ENCODE measurements around the gene RYR2.

RYR2 gene

GRCh38 chr1:237396426-237396825, 354.4 kb downstream of the RYR2 start:
- no peak overlapping the region for H3K4me3 ChIP-seq
- TF ChIP-seq CTCF (IDR thresholded peaks at IDR 0.05): no peak
- DNase-seq (ENCODE audit: low spot score): no peak
- no peak overlapping the region for H3K27ac ChIP-seq

- no peak for TF ChIP-seq CTCF (IDR thresholded peaks at IDR 0.05)
- Histone ChIP-seq H3K27ac (no peak overlapping the region), H3K4me3 (no peak overlapping the region)
- no peak for DNase-seq (ENCODE audit: low spot score)
These were observed 356.8 kb downstream of the RYR2 start for GRCh38 chr1:237398751-237399150.

GRCh38 chr1:237405912-237406311, 363.9 kb downstream of the RYR2 start:
- H3K27ac ChIP-seq: no peak overlapping the region
- H3K4me3 ChIP-seq: no peak overlapping the region
- no peak for TF ChIP-seq CTCF (IDR thresholded peaks at IDR 0.05)
- no peak for DNase-seq (ENCODE audit: low spot score)

- Histone ChIP-seq H3K27ac (no peak overlapping the region), H3K4me3 (no peak overlapping the region)
- no peak for DNase-seq (ENCODE audit: low spot score)
These were observed 369.6 kb downstream of the RYR2 start for GRCh38 chr1:237411621-237412020.

GRCh38 chr1:237416924-237417655, 375.1 kb downstream of the RYR2 start:
- no peak for TF ChIP-seq CTCF (IDR thresholded peaks at IDR 0.05)
- no peak overlapping the region for H3K4me3 ChIP-seq
- H3K27ac ChIP-seq: no peak overlapping the region
- DNase-seq (ENCODE audit: low spot score): no peak

More at GRCh38 chr1:237411621-237412020, 369.6 kb downstream of the RYR2 start:
- TF ChIP-seq CTCF (IDR thresholded peaks at IDR 0.05): no peak

- no peak for TF ChIP-seq CTCF (IDR thresholded peaks at IDR 0.05)
- no peak for DNase-seq (ENCODE audit: low spot score)
- no peak overlapping the region for H3K4me3 ChIP-seq
- no peak overlapping the region for H3K27ac ChIP-seq
These were observed 386.8 kb downstream of the RYR2 start for GRCh38 chr1:237428809-237429208.

GRCh38 chr1:237429252-237429651, 387.3 kb downstream of the RYR2 start:
- DNase-seq (ENCODE audit: low spot score): no peak
- TF ChIP-seq CTCF (IDR thresholded peaks at IDR 0.05): no peak
- no peak overlapping the region for H3K27ac ChIP-seq
- no peak overlapping the region for H3K4me3 ChIP-seq
